K562 treated with DMSO at 1 percent for 48 hours (cell line): Measurements from ENCODE around the gene NOTCH2. TPM values are rescaled to one million over a fixed set of nuclear protein-coding genes. Genes with fewer than 3 reads are reported as not detected.

ENCODE experiments used
- total RNA-seq: library from RNA; unstranded; fragments of 300-600 nt; gene quantifications from 2 replicates; pipeline ENCODE4 v1.2.3, GENCODE V29; 2022; ENCODE audit warnings: low replicate concordance; ENCODE audit errors: extremely low read depth

The NOTCH2 gene
- not detected in 2 replicates for total RNA-seq

DNA sequence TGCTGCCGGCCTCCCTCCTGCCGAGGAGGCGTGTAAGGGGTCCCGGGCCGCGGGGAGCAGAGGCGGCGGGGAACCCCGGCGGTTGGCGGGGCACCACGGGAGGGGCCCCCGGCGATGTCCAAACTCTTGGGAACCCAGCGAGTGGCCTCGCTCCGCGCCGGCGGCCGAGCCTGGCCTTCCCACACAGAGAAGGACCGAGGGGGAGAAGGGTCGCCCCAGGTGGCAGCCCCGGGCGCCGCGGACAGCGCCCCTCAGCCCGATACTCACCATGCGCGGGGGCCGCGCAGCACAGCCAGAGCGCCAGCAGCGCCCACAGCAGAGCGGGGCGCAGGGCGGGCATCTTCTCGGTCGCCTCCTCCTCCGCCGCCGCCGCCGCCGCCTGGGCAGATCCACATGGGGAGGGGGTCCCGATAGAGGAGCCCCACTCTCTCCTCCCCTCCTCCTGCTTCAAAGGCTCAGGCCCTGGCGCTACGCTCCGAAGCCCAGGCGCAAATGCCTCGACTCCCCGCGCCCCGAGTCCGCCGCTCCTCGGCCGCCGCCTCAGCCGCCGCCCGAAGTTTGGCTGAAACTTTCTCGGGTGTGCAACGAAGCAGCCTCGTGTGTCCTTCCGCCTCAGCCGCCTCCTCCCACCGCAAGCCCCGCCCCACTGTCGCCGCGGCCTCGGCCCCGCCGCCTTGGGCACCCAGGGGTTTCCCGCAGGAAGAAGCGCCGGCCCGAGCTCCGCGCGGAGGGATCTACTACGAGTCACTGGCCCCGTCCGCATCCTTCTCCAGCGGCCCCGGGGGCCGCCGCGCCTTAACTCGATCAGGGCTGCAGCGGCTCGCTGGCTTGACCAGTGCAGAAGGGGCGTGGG lies at the start of gene NOTCH2:
Gene NOTCH2, minus strand, starts transcription at position 596 of the 853 bp plus-strand sequence. Its CDS starts 256 bp downstream, at position 340.

DNA sequence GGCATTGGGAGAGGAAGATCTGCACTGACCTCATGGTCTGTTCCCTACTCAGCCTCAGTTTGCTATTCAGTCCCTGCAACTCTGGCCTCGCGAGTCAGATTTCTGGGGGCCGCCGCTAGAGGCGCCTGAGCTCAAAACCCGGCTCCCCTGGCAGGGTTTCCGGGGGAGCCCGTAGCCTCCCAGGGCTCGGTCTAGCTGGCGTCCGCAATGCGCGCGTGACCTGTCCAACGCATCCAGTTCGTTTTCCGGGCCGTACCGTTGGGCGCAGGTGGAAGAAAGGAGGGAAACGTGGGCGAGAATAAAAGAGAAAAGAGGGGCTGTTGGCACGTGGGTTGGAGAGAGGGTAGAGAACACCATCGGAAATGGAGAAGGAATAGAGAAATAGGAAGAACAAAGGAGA lies 173.2 kb downstream of the NOTCH2 start, which contains the start of gene ADAM30:
Gene ADAM30, minus strand, starts transcription at position 213 of the 400 bp plus-strand sequence. Its CDS starts 179 bp downstream, at position 34.

Other genes starting within 250 kb of the NOTCH2 start
- gene ADAM30, start 173.1 kb downstream of the NOTCH2 start, total RNA-seq = not detected in 2 replicates
- not detected in 2 replicates for gene SEC22B, start 106.9 kb upstream of the NOTCH2 start, total RNA-seq